ENCODE results near the gene TBX4.

TBX4 gene

GRCh38 chr17:61404663-61404912 lies 47.6 kb upstream of the TBX4 start:
- no peak for TF ChIP-seq ARNTL (CRISPR knock-in tag; IDR thresholded peaks at IDR 0.05; ENCODE audit: borderline replicate concordance, low read depth)
- TF ChIP-seq ZNF70 (CRISPR knock-in tag; IDR thresholded peaks at IDR 0.05), result no peak
- no peak for TF ChIP-seq PPARA (CRISPR knock-in tag; IDR thresholded peaks at IDR 0.05; ENCODE audit: borderline replicate concordance)
- no peak for TF ChIP-seq ISL1 (CRISPR knock-in tag; IDR thresholded peaks at IDR 0.05)
- TF ChIP-seq PATZ1 (CRISPR knock-in tag; IDR thresholded peaks at IDR 0.05; ENCODE audit: borderline replicate concordance), result no peak
- TF ChIP-seq RARB (CRISPR knock-in tag; IDR thresholded peaks at IDR 0.05), result no peak
- TF ChIP-seq CSDC2 (CRISPR knock-in tag; IDR thresholded peaks at IDR 0.05), result no peak
- TF ChIP-seq ESRRG (CRISPR knock-in tag; IDR thresholded peaks at IDR 0.05), result no peak
- no peak for TF ChIP-seq POU6F1 (CRISPR knock-in tag; IDR thresholded peaks at IDR 0.05; ENCODE audit: borderline replicate concordance, low read depth)
- TF ChIP-seq TSHZ2 (CRISPR knock-in tag; IDR thresholded peaks at IDR 0.05), result no peak
- no peak for TF ChIP-seq ZC3H10 (CRISPR knock-in tag; IDR thresholded peaks at IDR 0.05)
- no peak for TF ChIP-seq ZNF8 (CRISPR knock-in tag; IDR thresholded peaks at IDR 0.05)
- no peak for TF ChIP-seq GLIS3 (CRISPR knock-in tag; IDR thresholded peaks at IDR 0.05)
- ATAC-seq, result no peak

- no peak for ATAC-seq
- TF ChIP-seq ZFP30 (CRISPR knock-in tag; IDR thresholded peaks at IDR 0.05) (0 out of 2 replicates have a peak, but pooled peaks have one; percentile 30), ZNF70 (CRISPR knock-in tag; IDR thresholded peaks at IDR 0.05) (no peak), TSHZ2 (CRISPR knock-in tag; IDR thresholded peaks at IDR 0.05) (no peak), ISL1 (CRISPR knock-in tag; IDR thresholded peaks at IDR 0.05) (no peak), ZC3H10 (CRISPR knock-in tag; IDR thresholded peaks at IDR 0.05) (no peak)
These were observed 47.1 kb upstream of the TBX4 start for GRCh38 chr17:61404913-61405685.

GRCh38 chr17:61405686-61406536 lies 46.3 kb upstream of the TBX4 start:
- ATAC-seq, result no peak
- TF ChIP-seq RARB (CRISPR knock-in tag; IDR thresholded peaks at IDR 0.05), result no peak

- no peak for TF ChIP-seq ZNF8 (CRISPR knock-in tag; IDR thresholded peaks at IDR 0.05)
- TF ChIP-seq RARB (CRISPR knock-in tag; IDR thresholded peaks at IDR 0.05), result 0 out of 2 replicates have a peak, but pooled peaks have one; percentile 37
- no peak for ATAC-seq
These were observed 45.7 kb upstream of the TBX4 start for GRCh38 chr17:61406537-61406845.
